AG09319 (cell line): Measurements from ENCODE around the gene CUEDC1.

Experiments used
- DNase-seq: peaks from one replicate; pipeline ENCODE4 v3.0.0-alpha.2; 2010; ENCODE audit warnings: low read depth; ENCODE audit errors: extremely low read depth
- TF ChIP-seq, protein P1 (sequence below): IDR thresholded peaks from 2 replicates; pipeline ENCODE4 v1.5.1; 2011; ENCODE audit warnings: low read depth, mild to moderate bottlenecking, inconsistent platforms, low read length, moderate library complexity

CUEDC1 gene

DNA sequence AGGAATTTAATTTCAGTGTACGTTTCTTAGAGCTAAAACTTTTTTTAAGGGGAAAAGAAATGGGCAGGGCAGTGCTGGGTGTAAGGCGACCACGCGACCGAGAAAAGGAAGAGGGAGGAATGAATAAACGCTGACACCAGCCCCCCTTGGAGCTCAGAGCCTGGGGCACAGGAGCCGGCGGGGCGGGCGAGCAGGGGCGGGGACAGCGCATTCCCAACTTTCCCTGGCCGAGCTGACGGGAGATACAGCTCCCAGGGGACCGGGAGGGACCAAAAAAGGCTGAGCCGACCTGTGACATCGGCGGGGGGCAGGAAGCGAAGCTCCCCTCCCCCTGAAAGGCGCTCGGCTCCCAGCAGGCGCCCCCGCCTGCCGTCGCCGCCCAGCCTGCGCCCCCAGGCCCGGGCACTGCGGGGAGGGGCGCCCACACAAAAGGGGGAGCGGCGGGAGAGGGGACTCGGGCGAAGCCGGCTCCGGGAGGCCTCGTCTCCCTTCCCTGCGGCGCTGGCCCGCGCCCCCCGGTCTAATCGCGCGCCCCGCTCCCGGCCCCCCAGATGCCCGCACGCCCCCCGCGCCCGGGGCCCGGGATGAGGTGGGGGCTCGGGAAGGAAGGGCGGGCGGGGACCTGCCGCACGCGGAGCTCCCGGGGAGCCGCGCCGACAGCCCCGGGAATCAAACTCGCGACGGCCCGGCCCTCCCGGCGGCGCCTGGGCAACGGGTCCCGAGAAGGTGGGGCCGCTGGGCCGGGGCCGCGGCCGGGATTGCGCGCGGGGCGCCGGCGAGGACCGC lies 622 bp downstream of the CUEDC1 start:
- TF ChIP-seq, protein P1, sequence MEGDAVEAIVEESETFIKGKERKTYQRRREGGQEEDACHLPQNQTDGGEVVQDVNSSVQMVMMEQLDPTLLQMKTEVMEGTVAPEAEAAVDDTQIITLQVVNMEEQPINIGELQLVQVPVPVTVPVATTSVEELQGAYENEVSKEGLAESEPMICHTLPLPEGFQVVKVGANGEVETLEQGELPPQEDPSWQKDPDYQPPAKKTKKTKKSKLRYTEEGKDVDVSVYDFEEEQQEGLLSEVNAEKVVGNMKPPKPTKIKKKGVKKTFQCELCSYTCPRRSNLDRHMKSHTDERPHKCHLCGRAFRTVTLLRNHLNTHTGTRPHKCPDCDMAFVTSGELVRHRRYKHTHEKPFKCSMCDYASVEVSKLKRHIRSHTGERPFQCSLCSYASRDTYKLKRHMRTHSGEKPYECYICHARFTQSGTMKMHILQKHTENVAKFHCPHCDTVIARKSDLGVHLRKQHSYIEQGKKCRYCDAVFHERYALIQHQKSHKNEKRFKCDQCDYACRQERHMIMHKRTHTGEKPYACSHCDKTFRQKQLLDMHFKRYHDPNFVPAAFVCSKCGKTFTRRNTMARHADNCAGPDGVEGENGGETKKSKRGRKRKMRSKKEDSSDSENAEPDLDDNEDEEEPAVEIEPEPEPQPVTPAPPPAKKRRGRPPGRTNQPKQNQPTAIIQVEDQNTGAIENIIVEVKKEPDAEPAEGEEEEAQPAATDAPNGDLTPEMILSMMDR, result no peak
- no peak for DNase-seq

DNA sequence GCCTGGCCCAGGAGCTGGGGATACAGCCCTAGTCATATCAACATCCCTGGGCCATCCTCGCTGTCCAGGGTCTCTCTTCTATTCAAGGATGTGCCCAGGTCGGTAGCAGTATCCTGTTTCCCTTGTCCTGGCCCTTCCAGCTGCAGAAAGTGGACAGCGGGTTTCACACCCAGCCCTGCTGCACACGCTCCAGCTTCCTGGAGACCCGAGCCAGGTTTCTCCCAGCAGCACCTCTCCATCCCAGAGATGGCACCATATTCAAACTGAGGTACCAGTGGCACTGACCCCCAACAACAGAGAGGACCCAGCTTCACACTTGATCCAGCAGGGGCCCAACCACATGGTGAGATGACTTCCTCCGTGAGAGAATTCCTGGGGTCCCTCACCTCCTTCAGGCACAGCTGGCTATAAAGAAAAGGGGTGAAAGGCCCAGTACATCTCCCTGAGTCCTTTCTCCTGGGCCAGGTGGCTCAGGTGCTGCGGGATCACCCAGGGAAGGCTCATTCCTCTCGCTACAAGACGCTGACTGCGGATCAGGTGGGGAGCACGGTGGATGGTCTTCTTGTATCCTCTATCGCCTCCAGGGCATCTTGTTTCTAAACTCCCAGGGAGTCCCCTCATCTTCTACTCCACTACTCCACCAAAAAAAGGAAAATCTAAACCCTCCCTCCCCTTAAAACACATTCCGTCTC lies 1.4 kb downstream of the CUEDC1 start:
- TF ChIP-seq, protein P1, result no peak
- DNase-seq, result no peak

DNA sequence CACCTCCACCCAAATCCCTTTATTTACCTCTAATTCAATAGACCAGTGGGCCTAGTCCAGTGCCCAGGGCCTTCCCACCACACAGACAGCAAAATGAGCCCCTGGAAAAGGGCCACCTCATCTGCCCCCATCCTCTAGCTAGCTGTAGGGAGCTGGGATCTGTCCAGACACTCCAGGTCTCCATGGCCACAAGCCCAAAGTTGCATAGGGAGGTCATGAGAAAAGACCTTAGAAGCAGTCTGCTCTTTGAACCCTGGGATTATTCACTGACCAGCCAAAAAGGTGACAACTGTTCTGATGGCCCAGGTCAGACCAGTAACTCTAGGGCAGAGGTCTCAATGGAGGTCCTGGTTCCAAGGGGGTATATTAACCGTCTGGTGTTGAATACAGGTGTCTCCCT lies 2.0 kb downstream of the CUEDC1 start:
- DNase-seq, result no peak
- TF ChIP-seq, protein P1, result no peak

DNA sequence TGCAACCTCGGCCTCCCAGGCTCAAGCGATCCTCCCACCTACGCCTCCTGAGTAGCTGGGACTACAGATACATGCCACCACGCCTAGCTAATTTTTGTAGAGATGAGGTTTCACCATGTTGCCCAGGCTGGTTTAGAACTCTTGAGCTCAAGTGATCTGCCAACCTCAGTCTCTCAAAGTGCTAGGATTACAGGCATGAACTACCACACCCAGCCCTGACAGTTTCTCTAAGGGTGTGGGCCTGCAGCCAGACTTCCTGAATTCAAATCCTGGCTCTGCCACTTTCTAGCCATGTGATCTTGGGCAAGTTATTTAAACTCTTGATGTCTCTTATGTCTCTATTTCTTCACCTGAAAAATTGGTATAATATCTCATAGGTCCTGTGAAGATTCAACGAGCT lies 5.6 kb downstream of the CUEDC1 start:
- TF ChIP-seq, protein P1, result no peak
- no peak for DNase-seq

DNA sequence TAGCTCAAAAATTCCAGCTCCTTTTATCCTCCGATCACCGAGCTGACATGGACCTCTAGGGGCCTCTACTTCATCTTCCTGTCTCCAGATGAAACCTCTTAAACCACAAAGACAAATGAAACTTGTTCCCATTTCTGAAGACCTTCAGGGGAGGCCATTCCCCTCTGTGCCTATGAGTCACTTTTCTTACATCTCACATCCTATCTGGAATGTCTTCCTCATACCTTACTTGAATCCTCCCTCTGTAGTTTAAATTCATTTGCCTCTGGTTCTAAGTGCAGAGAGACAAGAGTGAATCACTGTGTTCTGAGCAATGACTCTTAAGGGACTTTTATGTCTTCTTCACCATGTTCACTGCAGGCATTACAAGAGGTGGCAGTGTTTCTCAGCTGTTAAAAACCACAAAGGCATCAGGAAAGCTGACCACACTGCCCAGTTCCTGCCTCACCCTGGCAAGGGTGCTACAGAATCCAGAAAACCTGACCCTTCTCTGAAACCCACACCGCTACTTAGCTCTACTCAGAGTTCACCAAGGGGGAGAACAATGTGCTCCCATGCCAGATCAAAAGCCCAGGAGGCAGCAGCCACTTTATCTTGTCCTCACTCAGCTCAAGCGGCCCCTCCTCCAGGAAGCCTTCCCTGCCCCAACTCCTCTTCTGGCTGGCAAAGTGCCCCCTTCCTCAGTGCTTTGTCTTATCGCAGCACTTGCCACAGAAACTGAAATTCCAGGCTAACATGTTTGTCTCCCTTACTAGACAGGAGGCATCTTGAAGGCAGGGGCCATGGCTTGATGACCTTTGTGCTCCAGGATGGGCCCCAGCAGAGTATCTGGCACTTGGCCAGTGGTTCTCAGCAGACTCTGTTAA lies 6.4 kb downstream of the CUEDC1 start:
- TF ChIP-seq, protein P1, result no peak; the same call in 1 of the 2 replicates
- no peak for DNase-seq

DNA sequence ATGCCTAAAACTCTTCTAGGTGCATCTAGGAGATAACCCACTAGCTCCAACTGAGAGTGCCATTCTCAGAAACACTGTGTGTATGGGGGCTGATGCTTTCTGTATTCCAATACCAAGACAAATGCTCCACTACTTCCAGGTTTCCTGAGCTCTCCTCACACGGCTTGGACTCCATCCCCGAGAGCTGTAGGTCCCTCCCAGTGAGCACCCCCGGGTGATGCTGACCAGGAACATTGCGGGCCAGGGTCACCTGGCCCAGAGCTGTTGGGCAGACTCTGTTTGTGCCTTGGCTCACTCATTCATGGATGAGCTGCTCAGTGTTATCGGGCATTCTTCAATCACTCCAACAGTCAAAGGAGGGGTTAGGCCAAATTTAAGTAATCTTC lies 7.0 kb downstream of the CUEDC1 start:
- no peak for DNase-seq
- TF ChIP-seq, protein P1, result no peak
